C4-2B (cell line): ENCODE data around the gene AMD1.

ENCODE experiments used
- CTCF ChIP-seq: fragments of 450-650 bp; conservative IDR thresholded peaks from 2 replicates; pipeline ENCODE4 v1.5.1; 2017; ENCODE audit warnings: mild to moderate bottlenecking
- ZFX ChIP-seq: fragments of 450-650 bp; IDR thresholded peaks from 2 replicates; pipeline ENCODE4 v1.6.1; 2017

DNA sequence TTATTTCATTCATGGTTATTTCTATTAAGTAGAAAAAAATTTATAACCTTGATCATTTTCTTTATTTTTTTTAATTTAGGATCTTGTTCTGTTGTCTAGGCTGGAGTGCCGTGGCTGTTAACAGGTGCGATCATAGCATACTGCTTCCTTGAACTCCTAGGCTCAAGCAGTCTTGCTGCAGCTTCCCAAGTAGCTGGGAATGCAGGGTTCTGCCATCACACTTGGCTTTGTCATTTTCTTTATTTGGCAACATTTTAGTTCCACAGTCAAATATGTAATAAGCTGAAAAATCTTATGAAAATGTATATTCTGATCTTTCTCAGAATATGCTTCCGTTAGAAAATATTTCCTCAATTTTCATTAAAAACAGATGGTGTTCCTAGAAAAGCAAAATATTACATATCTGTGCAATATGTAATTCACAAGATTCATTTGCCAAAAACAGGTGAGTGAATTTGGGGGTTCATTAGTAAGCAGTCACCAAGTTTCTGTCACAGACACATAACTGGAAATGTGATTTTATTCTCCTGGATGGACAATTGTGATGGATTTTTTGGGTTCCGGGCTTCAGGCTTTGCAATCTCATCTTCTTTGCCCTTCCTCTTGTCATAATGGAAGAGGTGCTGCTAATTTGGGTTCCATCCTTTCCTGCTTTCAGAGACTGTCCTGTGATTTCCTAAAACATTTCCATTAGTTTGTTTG, 21.5 kb downstream of the AMD1 start:
- TF ChIP-seq CTCF (no peak), ZFX (no peak)
